Mesendoderm (in vitro differentiated cells): ENCODE results near the gene KTN1. TPM values are rescaled to one million over a fixed set of nuclear protein-coding genes. Genes with fewer than 3 reads are reported as not detected.
A peak's percentile ranks its signal among the peaks of the same experiment; 100 is the strongest.

Experiments used
- DNase-seq: peaks from one replicate; pipeline ENCODE4 v3.0.0; 2013
- H2AK5ac ChIP-seq: 2 replicates; pipeline ENCODE4 v1.6.1; 2013; ENCODE audit warnings: low read length, inconsistent platforms
- H2BK120ac ChIP-seq: 2 replicates; pipeline ENCODE4 v1.6.1; 2013; ENCODE audit warnings: low read depth, mild to moderate bottlenecking, low read length, moderate library complexity, mixed read lengths
- H2BK15ac ChIP-seq: replicated peaks from 2 replicates; pipeline ENCODE4 v1.6.1; 2013; ENCODE audit warnings: low read depth, mild to moderate bottlenecking, moderate library complexity
- H2BK5ac ChIP-seq: 2 replicates; pipeline ENCODE4 v1.6.1; 2013; ENCODE audit warnings: low read length, inconsistent platforms
- H3K18ac ChIP-seq: 2 replicates; pipeline ENCODE4 v1.6.1; 2013; ENCODE audit warnings: mild to moderate bottlenecking, low read length, mixed read lengths
- H3K23ac ChIP-seq: one replicate; pipeline ENCODE4 v1.6.1; 2013; ENCODE audit warnings: low read length
- H3K27ac ChIP-seq: 2 replicates; pipeline ENCODE4 v1.5.1; 2013; ENCODE audit warnings: low read depth, mild to moderate bottlenecking, inconsistent platforms, low read length, moderate library complexity
- H3K27me3 ChIP-seq: 2 replicates; pipeline ENCODE4 v1.6.1; 2013; ENCODE audit warnings: low read length, control low read depth, mild to moderate bottlenecking, inconsistent platforms; ENCODE audit not compliant: insufficient read depth, poor library complexity
- H3K36me3 ChIP-seq: 2 replicates; pipeline ENCODE4 v1.6.1; 2013; ENCODE audit warnings: low read length, inconsistent platforms; ENCODE audit not compliant: control insufficient read depth, insufficient read depth
- H3K4ac ChIP-seq: one replicate; pipeline ENCODE4 v1.6.1; 2013; ENCODE audit warnings: low read depth, mild to moderate bottlenecking, low read length, moderate library complexity
- H3K4me1 ChIP-seq: 2 replicates; pipeline ENCODE4 v1.6.1; 2013; ENCODE audit warnings: low read depth, low read length, inconsistent platforms; ENCODE audit not compliant: control insufficient read depth
- H3K4me2 ChIP-seq: 2 replicates; pipeline ENCODE4 v1.6.1; 2013; ENCODE audit warnings: low read length
- H3K4me3 ChIP-seq: 2 replicates; pipeline ENCODE4 v1.5.1; 2013; ENCODE audit warnings: mild to moderate bottlenecking, low read length
- H3K56ac ChIP-seq: one replicate; pipeline ENCODE4 v1.6.1; 2013; ENCODE audit warnings: low read length
- H3K79me1 ChIP-seq: 2 replicates; pipeline ENCODE4 v1.6.1; 2013; ENCODE audit warnings: low read length, inconsistent platforms
- H3K79me2 ChIP-seq: 2 replicates; pipeline ENCODE4 v1.6.1; 2013; ENCODE audit warnings: mild to moderate bottlenecking, low read length; ENCODE audit not compliant: control insufficient read depth, insufficient read depth
- H3K9ac ChIP-seq: 2 replicates; pipeline ENCODE4 v1.6.1; 2013; ENCODE audit warnings: low read length, inconsistent platforms
- H4K5ac ChIP-seq: one replicate; pipeline ENCODE4 v1.6.1; 2013; ENCODE audit warnings: low read length
- H4K8ac ChIP-seq: one replicate; pipeline ENCODE4 v1.6.1; 2013; ENCODE audit warnings: low read depth, mild to moderate bottlenecking, control low read depth, low read length, moderate library complexity
- WGBS: extraction: QIAGEN DNeasy Blood & Tissue Kit; methylation state at CpG from one replicate; pipeline ENCODE4 v1.1.7; 2013; ENCODE audit warnings: low lambda C conversion rate, missing lambda C conversion rate; ENCODE audit not compliant: insufficient coverage; ENCODE audit errors: extremely low coverage; 5-methylcytosine and 5-hydroxymethylcytosine counted together
- polyA plus RNA-seq, 2 experiments: library from polyadenylated mRNA; stranded (reverse); fragments of 200-250 nt; gene quantifications; one replicate each; pipeline ENCODE4 v1.2.3, GENCODE V29; 2013

Gene KTN1, protein sequence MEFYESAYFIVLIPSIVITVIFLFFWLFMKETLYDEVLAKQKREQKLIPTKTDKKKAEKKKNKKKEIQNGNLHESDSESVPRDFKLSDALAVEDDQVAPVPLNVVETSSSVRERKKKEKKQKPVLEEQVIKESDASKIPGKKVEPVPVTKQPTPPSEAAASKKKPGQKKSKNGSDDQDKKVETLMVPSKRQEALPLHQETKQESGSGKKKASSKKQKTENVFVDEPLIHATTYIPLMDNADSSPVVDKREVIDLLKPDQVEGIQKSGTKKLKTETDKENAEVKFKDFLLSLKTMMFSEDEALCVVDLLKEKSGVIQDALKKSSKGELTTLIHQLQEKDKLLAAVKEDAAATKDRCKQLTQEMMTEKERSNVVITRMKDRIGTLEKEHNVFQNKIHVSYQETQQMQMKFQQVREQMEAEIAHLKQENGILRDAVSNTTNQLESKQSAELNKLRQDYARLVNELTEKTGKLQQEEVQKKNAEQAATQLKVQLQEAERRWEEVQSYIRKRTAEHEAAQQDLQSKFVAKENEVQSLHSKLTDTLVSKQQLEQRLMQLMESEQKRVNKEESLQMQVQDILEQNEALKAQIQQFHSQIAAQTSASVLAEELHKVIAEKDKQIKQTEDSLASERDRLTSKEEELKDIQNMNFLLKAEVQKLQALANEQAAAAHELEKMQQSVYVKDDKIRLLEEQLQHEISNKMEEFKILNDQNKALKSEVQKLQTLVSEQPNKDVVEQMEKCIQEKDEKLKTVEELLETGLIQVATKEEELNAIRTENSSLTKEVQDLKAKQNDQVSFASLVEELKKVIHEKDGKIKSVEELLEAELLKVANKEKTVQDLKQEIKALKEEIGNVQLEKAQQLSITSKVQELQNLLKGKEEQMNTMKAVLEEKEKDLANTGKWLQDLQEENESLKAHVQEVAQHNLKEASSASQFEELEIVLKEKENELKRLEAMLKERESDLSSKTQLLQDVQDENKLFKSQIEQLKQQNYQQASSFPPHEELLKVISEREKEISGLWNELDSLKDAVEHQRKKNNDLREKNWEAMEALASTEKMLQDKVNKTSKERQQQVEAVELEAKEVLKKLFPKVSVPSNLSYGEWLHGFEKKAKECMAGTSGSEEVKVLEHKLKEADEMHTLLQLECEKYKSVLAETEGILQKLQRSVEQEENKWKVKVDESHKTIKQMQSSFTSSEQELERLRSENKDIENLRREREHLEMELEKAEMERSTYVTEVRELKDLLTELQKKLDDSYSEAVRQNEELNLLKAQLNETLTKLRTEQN (N-terminal part only)
- polyA plus RNA-seq (2013, experiment 1 of 2): 177 TPM
- polyA plus RNA-seq (2013, experiment 2 of 2): 176 TPM

GRCh38 chr14:55579724-55580469 lies at the start of gene KTN1:
Gene KTN1 (plus strand): TSS chr14:55580207. CDS start chr14:55612049, 31,842 bp downstream.
- peak within 1 kb of the TSS; percentile 63 for H2AK5ac ChIP-seq
- H3K4me3 ChIP-seq: peak within 1 kb of the TSS; percentile 93
- peak within 1 kb of the TSS; percentile 92 for H3K23ac ChIP-seq
- H3K4ac ChIP-seq: peak within 1 kb of the TSS; percentile 99
- peaks cover 4% of the 10 kb centered on the region for H3K79me1 ChIP-seq
- H3K18ac ChIP-seq: peak within 1 kb of the TSS; percentile 99
- peak within 1 kb of the TSS; percentile 89 for H4K8ac ChIP-seq
- H3K27ac ChIP-seq: peak within 1 kb of the TSS; percentile 99
- peak; percentile 87 for DNase-seq
- H3K79me2 ChIP-seq: peaks cover 36% of the 10 kb centered on the region
- H3K4me2 ChIP-seq: peak within 1 kb of the TSS; percentile 66
- no peaks in the 10 kb centered on the region for H3K27me3 ChIP-seq
- no peak within 1 kb of the TSS for H4K5ac ChIP-seq
- H2BK5ac ChIP-seq: peak within 1 kb of the TSS; percentile 89
- peak within 1 kb of the TSS; percentile 78 for H2BK120ac ChIP-seq
- peak within 1 kb of the TSS; percentile 96 for H3K9ac ChIP-seq
- H2BK15ac ChIP-seq: no peak within 1 kb of the TSS
- peak within 1 kb of the TSS; percentile 96 for H3K56ac ChIP-seq
- peaks cover 12% of the 10 kb centered on the region for H3K4me1 ChIP-seq
- no peaks in the 10 kb centered on the region for H3K36me3 ChIP-seq
- WGBS: no CpG with 5 or more reads among the region's 96 CpGs

- Histone ChIP-seq H3K4ac (no peak overlapping the region), H3K79me1 (no peaks in the 10 kb centered on the region), H3K23ac (no peak overlapping the region), H3K18ac (no peak overlapping the region), H3K36me3 (no peaks in the 10 kb centered on the region), H3K4me1 (no peaks in the 10 kb centered on the region), H2BK15ac (no peak overlapping the region), H3K27me3 (no peaks in the 10 kb centered on the region), H2BK5ac (no peak overlapping the region), H3K27ac (no peak overlapping the region), H3K9ac (no peak overlapping the region), H2BK120ac (no peak overlapping the region), H2AK5ac (no peak overlapping the region), H4K8ac (no peak overlapping the region), H3K56ac (no peak overlapping the region), H3K4me2 (no peak overlapping the region), H4K5ac (no peak overlapping the region), H3K79me2 (no peaks in the 10 kb centered on the region), H3K4me3 (no peak overlapping the region)
- peak; percentile 31 for DNase-seq
- WGBS: no CpG with 5 or more reads among the region's 3 CpGs
Observed at GRCh38 chr14:55530464-55530863, 49.5 kb upstream of the KTN1 start.

DNA sequence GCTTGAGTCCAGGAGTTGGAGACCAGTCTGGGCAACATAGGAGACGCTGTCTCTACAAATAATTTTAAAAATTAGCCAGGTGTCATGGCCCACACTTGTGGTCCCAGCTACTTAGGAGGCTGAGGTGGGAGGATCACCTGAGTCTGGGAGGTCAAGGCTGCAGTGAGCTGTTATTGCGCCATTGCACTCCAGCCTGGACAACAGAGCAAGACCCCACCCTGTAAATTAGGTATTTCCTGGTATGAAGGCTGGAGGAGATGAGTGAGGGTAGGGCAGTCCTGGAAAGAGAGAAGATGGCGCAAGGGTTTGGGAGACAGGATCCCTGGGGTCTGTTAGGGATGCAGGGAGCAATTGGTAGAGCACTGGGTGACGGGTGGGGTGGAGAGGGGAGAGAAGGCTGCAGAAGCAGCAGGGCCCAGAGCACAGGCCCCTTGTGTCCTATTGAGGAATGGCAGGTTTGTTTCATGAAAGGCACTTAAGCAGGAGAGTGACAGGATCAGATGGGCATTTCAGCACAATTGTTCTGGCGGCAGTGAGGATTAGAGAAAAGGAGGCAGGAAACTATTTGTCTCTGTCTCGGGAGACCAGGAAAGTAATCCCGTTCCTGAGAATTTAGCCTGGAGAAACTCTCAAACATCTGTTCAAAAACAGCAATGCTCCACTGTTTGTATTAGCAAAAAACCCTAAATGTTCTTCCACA lies 47.2 kb upstream of the KTN1 start:
- WGBS: no CpG with 5 or more reads among the region's 7 CpGs
- no peak overlapping the region for H3K4ac ChIP-seq
- H3K79me2 ChIP-seq: no peaks in the 10 kb centered on the region
- H3K27me3 ChIP-seq: no peaks in the 10 kb centered on the region
- H3K23ac ChIP-seq: no peak overlapping the region
- H3K4me3 ChIP-seq: no peak overlapping the region
- no peak overlapping the region for H3K9ac ChIP-seq
- H3K4me1 ChIP-seq: no peaks in the 10 kb centered on the region
- no peak overlapping the region for H2BK120ac ChIP-seq
- no peak overlapping the region for H3K56ac ChIP-seq
- H2BK5ac ChIP-seq: no peak overlapping the region
- no peaks in the 10 kb centered on the region for H3K79me1 ChIP-seq
- H2BK15ac ChIP-seq: no peak overlapping the region
- no peak overlapping the region for H3K27ac ChIP-seq
- no peak overlapping the region for H4K8ac ChIP-seq
- H3K36me3 ChIP-seq: no peaks in the 10 kb centered on the region
- no peak overlapping the region for H2AK5ac ChIP-seq
- peak; percentile 74 for DNase-seq
- H3K18ac ChIP-seq: no peak overlapping the region
- no peak overlapping the region for H4K5ac ChIP-seq
- no peak overlapping the region for H3K4me2 ChIP-seq

- DNase-seq: no peak
- no peak overlapping the region for H3K9ac ChIP-seq
Observed at GRCh38 chr14:55533960-55534359, 46.0 kb upstream of the KTN1 start.

More at GRCh38 chr14:55533960-55534359, 46.0 kb upstream of the KTN1 start:
- Histone ChIP-seq H3K36me3 (no peaks in the 10 kb centered on the region), H4K5ac (no peak overlapping the region), H3K27ac (no peak overlapping the region), H2BK5ac (no peak overlapping the region), H3K23ac (no peak overlapping the region), H3K4me3 (no peak overlapping the region), H3K18ac (no peak overlapping the region), H3K79me1 (no peaks in the 10 kb centered on the region), H3K79me2 (no peaks in the 10 kb centered on the region), H3K4me1 (no peaks in the 10 kb centered on the region), H3K27me3 (no peaks in the 10 kb centered on the region), H2AK5ac (no peak overlapping the region), H2BK15ac (no peak overlapping the region), H3K4me2 (no peak overlapping the region), H3K4ac (no peak overlapping the region), H2BK120ac (no peak overlapping the region), H3K56ac (no peak overlapping the region), H4K8ac (no peak overlapping the region)
- no CpG with 5 or more reads among the region's 5 CpGs for WGBS
